Measurements from ENCODE around the gene RALB.

DNA sequence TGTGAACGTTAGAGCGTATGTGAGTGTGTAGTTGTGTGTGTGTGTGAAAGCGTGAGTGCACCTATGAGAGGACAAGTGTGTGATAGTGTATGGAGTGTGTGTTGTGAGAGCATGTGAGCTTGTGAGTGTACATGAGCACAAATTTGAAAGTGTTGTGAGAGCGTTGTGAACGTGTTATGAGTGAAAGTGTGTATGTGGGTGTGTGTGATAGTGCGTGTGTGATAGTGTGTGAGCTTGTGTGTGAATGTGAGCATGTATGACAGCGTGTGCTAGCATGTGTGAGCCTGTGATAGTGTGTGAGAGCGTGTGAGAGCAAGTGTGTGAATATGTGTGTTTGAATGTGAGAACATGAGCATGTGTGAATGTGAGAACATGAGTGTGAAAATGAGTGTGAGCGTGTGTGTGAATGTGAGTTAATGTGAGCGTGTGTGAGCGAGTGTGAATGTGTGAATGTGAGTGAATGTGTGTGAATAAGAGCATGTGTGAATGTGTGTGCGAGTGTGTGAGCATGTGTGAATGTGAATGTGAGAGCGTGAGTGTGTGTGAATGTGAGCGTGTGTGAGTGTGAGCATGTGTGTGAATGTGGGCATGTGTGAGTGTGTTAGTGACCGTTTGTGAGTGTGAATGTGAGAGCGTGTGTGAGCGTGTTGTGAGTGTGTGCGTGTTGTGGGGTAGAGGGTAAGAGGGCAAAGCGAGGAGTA is 25.0 kb downstream of the RALB start:
- no peak for TF ChIP-seq POLR2A (IDR thresholded peaks at IDR 0.05)
- TF ChIP-seq, protein P1, sequence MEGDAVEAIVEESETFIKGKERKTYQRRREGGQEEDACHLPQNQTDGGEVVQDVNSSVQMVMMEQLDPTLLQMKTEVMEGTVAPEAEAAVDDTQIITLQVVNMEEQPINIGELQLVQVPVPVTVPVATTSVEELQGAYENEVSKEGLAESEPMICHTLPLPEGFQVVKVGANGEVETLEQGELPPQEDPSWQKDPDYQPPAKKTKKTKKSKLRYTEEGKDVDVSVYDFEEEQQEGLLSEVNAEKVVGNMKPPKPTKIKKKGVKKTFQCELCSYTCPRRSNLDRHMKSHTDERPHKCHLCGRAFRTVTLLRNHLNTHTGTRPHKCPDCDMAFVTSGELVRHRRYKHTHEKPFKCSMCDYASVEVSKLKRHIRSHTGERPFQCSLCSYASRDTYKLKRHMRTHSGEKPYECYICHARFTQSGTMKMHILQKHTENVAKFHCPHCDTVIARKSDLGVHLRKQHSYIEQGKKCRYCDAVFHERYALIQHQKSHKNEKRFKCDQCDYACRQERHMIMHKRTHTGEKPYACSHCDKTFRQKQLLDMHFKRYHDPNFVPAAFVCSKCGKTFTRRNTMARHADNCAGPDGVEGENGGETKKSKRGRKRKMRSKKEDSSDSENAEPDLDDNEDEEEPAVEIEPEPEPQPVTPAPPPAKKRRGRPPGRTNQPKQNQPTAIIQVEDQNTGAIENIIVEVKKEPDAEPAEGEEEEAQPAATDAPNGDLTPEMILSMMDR (IDR thresholded peaks at IDR 0.05) = no peak

Measured in upper lobe of left lung (tissue), 4 donors.